ENCODE results near the gene ROR2.

ROR2 gene

DNA sequence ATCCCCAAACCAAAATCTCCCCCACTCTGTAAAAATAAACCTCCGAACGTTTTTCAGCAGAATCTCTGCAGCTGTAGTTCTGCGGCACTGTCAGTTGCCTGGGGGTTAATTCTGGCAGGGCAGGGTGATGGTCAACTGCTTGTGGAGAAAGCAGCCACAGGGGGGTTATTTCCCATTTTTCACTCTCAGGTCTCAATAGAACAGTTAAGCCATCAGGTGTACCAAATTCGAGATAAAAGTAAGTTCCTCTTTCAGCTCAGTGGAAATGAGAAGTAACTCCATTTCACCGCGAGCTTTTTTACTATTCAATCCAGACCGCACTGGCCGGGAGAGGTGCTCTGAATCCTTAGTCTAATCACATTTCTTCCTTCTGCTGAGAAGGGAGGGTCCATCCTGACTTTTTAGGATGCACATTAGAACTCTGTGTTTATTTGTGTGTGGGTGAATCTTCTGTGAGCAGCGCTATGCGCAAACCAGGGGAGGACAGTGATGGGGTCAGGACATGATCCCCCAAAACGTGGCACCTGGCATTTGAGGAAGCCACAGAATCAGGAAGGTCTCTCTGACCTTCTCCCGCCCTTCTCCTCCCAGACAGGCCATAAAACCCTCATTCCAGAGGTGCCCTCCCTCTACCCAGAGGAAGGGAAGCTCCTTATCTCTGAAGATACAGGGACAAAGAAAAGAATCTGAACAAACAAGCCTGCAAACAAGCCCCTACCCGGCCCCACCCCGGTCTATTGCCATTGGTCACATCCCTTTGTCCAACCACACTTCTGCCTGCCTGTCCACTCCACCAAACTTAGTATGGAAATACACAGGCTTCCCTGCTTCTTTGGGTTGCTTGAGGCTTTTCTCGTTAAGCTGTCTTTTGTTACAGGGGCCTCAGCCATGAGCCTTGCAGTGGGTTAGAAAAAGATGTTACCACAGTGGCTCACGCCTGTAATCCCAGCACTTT lies 229.0 kb downstream of the ROR2 start:
- no peak overlapping the region for H3K4me3 ChIP-seq (ENCODE audit: low read length)
- no peak for DNase-seq (ENCODE audit: low read depth, low spot score)
- no CpG with 5 or more reads among the region's 16 CpGs for WGBS (ENCODE audit: insufficient coverage, insufficient read length)
- no peak overlapping the region for H3K27ac ChIP-seq (ENCODE audit: low read length)
- H3K9me3 ChIP-seq (ENCODE audit: control insufficient read depth, insufficient read depth, low read length): no peaks in the 10 kb centered on the region
- H3K27me3 ChIP-seq (ENCODE audit: control insufficient read depth, insufficient read depth, low read length): no peaks in the 10 kb centered on the region
- peaks cover 2% of the 10 kb centered on the region; the same call in 1 of the 2 replicates for H3K36me3 ChIP-seq (ENCODE audit: control insufficient read depth, insufficient read depth, low read length)
- peaks cover 3% of the 10 kb centered on the region; the same call in 1 of the 2 replicates for H3K4me1 ChIP-seq (ENCODE audit: control insufficient read depth, insufficient read depth, low read length)

DNA sequence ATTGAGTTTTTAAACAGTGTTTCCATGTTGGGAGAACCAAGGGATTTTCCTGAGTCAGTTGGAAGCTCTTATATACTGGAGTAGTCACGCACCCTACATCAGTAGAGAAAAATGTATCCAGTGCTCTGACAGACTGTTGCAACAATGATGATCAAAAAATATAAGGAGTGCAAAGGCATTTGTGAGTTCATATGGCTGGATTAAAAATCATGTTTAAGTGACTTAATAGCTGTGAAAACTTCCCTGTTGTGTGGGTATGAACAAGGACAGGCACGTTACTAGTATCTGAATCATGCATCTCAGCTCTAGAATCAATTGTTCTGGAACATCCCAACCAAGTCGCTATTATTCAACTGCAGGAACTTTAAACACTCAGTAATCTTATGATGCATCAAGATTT lies 229.7 kb downstream of the ROR2 start:
- WGBS (ENCODE audit: insufficient coverage, insufficient read length): no CpG with 5 or more reads among the region's 3 CpGs
- Histone ChIP-seq H3K27ac (ENCODE audit: low read length) (no peak overlapping the region), H3K27me3 (ENCODE audit: control insufficient read depth, insufficient read depth, low read length) (no peaks in the 10 kb centered on the region), H3K36me3 (ENCODE audit: control insufficient read depth, insufficient read depth, low read length) (peaks cover 2% of the 10 kb centered on the region; the same call in 1 of the 2 replicates), H3K4me1 (ENCODE audit: control insufficient read depth, insufficient read depth, low read length) (peaks cover 3% of the 10 kb centered on the region; the same call in 1 of the 2 replicates), H3K9me3 (ENCODE audit: control insufficient read depth, insufficient read depth, low read length) (no peaks in the 10 kb centered on the region), H3K4me3 (ENCODE audit: low read length) (no peak overlapping the region)
- no peak for DNase-seq (ENCODE audit: low read depth, low spot score)

- Histone ChIP-seq H3K36me3 (ENCODE audit: control insufficient read depth, insufficient read depth, low read length) (no peaks in the 10 kb centered on the region), H3K4me1 (ENCODE audit: control insufficient read depth, insufficient read depth, low read length) (peaks cover 3% of the 10 kb centered on the region; the same call in 1 of the 2 replicates), H3K4me3 (ENCODE audit: low read length) (no peak overlapping the region), H3K9me3 (ENCODE audit: control insufficient read depth, insufficient read depth, low read length) (no peaks in the 10 kb centered on the region), H3K27ac (ENCODE audit: low read length) (no peak overlapping the region), H3K27me3 (ENCODE audit: control insufficient read depth, insufficient read depth, low read length) (no peaks in the 10 kb centered on the region)
- DNase-seq (ENCODE audit: low read depth, low spot score): no peak
- WGBS (ENCODE audit: insufficient coverage, insufficient read length): no CpG with 5 or more reads among the region's 9 CpGs
Measured at GRCh38 chr9:91718071-91718470, 232.0 kb downstream of the ROR2 start.

DNA sequence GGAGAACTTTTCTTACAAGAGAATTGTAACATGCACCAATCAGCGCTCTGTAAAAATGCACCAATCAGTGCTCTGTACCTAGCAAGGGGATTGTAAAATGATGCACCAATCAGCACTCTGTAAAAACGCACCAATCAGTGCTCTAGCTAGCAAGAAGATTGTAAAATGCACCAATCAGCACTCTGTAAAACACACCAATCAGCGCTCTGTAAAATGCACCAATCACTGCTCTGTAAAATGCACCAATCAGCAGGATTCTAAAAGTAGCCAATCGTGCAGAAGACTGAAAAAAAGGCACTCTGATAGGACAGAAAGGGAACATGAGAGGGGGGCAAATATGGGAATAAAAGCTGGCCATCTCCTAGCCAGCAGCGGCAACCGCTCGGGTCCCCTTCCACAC lies 233.2 kb downstream of the ROR2 start:
- H3K36me3 ChIP-seq (ENCODE audit: control insufficient read depth, insufficient read depth, low read length): no peaks in the 10 kb centered on the region
- H3K27me3 ChIP-seq (ENCODE audit: control insufficient read depth, insufficient read depth, low read length): no peaks in the 10 kb centered on the region
- H3K4me1 ChIP-seq (ENCODE audit: control insufficient read depth, insufficient read depth, low read length): peaks cover 3% of the 10 kb centered on the region; the same call in 1 of the 2 replicates
- no CpG with 5 or more reads among the region's 7 CpGs for WGBS (ENCODE audit: insufficient coverage, insufficient read length)
- no peak for DNase-seq (ENCODE audit: low read depth, low spot score)
- no peak overlapping the region for H3K27ac ChIP-seq (ENCODE audit: low read length)
- no peak overlapping the region for H3K4me3 ChIP-seq (ENCODE audit: low read length)
- H3K9me3 ChIP-seq (ENCODE audit: control insufficient read depth, insufficient read depth, low read length): no peaks in the 10 kb centered on the region

DNA sequence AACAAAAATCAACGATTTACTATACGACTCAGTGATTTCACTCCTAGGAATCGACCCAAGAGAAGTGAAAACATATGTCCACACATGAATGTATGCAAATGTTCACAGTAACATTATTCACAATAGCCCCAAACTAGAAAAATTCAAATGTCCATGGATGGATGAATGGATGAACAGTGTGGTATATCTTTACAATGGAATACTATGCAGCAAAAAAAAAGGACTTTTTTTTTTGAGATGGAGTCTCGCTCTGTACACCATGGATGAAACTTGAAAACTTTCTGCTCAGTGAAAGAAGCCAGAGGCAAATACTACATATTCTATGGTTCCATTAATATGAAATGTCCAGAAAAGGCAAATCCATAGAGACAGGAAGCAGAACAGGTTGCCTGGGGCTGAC lies 233.8 kb downstream of the ROR2 start:
- Histone ChIP-seq H3K27ac (ENCODE audit: low read length) (no peak overlapping the region), H3K36me3 (ENCODE audit: control insufficient read depth, insufficient read depth, low read length) (no peaks in the 10 kb centered on the region), H3K4me1 (ENCODE audit: control insufficient read depth, insufficient read depth, low read length) (peaks cover 3% of the 10 kb centered on the region; the same call in 1 of the 2 replicates), H3K9me3 (ENCODE audit: control insufficient read depth, insufficient read depth, low read length) (no peaks in the 10 kb centered on the region), H3K27me3 (ENCODE audit: control insufficient read depth, insufficient read depth, low read length) (no peaks in the 10 kb centered on the region), H3K4me3 (ENCODE audit: low read length) (no peak overlapping the region)
- no CpG with 5 or more reads among the region's 4 CpGs for WGBS (ENCODE audit: insufficient coverage, insufficient read length)
- no peak for DNase-seq (ENCODE audit: low read depth, low spot score)

- Histone ChIP-seq H3K4me3 (ENCODE audit: low read length) (no peak overlapping the region), H3K36me3 (ENCODE audit: control insufficient read depth, insufficient read depth, low read length) (no peaks in the 10 kb centered on the region), H3K27ac (ENCODE audit: low read length) (no peak overlapping the region), H3K9me3 (ENCODE audit: control insufficient read depth, insufficient read depth, low read length) (no peaks in the 10 kb centered on the region), H3K4me1 (ENCODE audit: control insufficient read depth, insufficient read depth, low read length) (no peaks in the 10 kb centered on the region), H3K27me3 (ENCODE audit: control insufficient read depth, insufficient read depth, low read length) (no peaks in the 10 kb centered on the region)
- no CpG with 5 or more reads among the region's 14 CpGs for WGBS (ENCODE audit: insufficient coverage, insufficient read length)
- DNase-seq (ENCODE audit: low read depth, low spot score): no peak
Measured at GRCh38 chr9:91714874-91715615, 235.0 kb downstream of the ROR2 start.

DNA sequence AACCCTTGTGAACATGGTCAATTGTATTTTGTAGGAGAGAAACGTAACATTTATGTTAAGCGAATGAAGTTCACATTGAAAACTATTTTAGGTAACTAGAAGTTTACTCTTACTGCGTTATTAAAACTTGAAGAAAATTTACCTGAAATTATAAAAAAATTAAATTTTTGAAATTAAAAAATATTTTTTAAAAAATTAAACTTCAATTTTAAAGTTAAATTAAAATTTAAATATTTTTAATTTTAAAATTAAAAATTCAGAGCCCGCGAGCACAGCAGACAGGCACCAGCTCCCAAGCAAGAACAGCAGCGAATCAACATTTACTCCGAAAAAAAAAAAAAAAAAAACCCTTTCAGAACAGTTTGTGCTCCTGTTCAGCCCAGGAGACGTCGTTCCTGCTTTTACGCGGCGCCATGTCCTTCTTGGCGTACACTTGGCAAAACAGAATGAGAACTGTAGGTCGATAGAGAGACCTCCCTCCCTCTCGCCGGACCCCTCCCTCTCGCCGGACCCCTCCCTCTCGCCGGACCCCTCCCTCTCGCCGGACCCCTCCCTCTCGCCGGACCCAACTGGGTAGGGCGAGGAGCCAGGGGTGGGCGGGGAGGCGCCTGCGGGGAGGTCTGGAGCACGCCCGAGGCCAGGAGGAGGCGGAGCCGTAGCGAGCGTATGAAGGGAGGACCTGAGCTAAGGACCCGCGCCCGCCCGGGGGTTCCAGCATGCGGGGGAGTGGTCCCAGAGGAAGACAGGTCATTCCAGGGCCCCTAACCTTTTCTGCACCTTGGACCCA lies 235.8 kb downstream of the ROR2 start:
- DNase-seq (ENCODE audit: low read depth, low spot score): peak; percentile 43
- no peak overlapping the region for H3K4me3 ChIP-seq (ENCODE audit: low read length)
- no CpG with 5 or more reads among the region's 39 CpGs for WGBS (ENCODE audit: insufficient coverage, insufficient read length)

GRCh38 chr9:91712811-91713210 lies 237.2 kb downstream of the ROR2 start:
- WGBS (ENCODE audit: insufficient coverage, insufficient read length): no CpG with 5 or more reads among the region's 7 CpGs
- no peak for DNase-seq (ENCODE audit: low read depth, low spot score)
- no peaks in the 10 kb centered on the region for H3K9me3 ChIP-seq (ENCODE audit: control insufficient read depth, insufficient read depth, low read length)
- H3K27me3 ChIP-seq (ENCODE audit: control insufficient read depth, insufficient read depth, low read length): no peaks in the 10 kb centered on the region
- no peak overlapping the region for H3K4me3 ChIP-seq (ENCODE audit: low read length)
- no peaks in the 10 kb centered on the region for H3K36me3 ChIP-seq (ENCODE audit: control insufficient read depth, insufficient read depth, low read length)
- H3K4me1 ChIP-seq (ENCODE audit: control insufficient read depth, insufficient read depth, low read length): no peaks in the 10 kb centered on the region
- H3K27ac ChIP-seq (ENCODE audit: low read length): no peak overlapping the region

More for the DNA sequence above, 235.8 kb downstream of the ROR2 start:
- H3K27ac ChIP-seq (ENCODE audit: low read length): no peak overlapping the region
- no peaks in the 10 kb centered on the region for H3K27me3 ChIP-seq (ENCODE audit: control insufficient read depth, insufficient read depth, low read length)
- no peaks in the 10 kb centered on the region for H3K36me3 ChIP-seq (ENCODE audit: control insufficient read depth, insufficient read depth, low read length)
- no peaks in the 10 kb centered on the region for H3K4me1 ChIP-seq (ENCODE audit: control insufficient read depth, insufficient read depth, low read length)
- H3K9me3 ChIP-seq (ENCODE audit: control insufficient read depth, insufficient read depth, low read length): no peaks in the 10 kb centered on the region

DNA sequence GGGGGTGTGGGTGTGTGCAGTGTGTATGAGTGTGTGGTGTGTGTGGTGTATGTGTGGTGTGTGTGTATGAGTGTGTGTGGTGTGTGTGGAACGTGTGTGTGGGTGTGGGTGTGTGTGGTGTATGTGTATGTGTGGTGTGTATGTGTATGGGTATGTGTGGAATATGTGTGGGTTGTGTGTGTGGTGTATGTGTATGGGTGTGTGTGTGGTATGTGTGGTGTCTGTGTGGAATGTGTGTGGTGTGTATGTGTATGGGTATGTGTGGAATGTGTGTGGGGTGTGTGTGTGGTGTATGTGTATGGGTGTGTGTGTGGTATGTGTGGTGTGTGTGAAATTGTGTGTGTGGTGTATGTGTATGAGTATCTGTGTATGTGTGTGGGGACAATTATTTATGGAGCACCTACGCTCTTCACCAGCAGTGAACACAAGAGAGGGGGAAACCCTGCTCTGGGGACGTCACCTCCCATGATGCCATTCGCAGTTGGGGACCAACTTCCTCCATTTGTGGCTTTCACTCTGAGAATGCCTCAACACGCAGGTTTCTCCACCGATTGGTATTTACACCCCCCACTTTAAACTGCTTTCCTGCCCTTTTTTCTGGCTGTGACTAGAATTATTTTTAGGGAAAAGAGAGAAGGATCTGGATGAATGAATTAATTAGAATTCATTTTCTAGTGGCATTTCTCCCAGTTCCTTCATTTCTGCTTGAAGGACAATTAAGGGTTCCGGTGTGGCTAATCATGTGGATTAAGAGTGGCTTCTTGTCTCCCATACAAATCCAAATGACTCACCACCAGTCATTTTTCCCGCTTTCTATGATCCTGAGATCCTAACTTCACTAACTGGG lies 238.1 kb downstream of the ROR2 start:
- Histone ChIP-seq H3K4me1 (ENCODE audit: control insufficient read depth, insufficient read depth, low read length) (no peaks in the 10 kb centered on the region), H3K9me3 (ENCODE audit: control insufficient read depth, insufficient read depth, low read length) (no peaks in the 10 kb centered on the region), H3K36me3 (ENCODE audit: control insufficient read depth, insufficient read depth, low read length) (no peaks in the 10 kb centered on the region), H3K4me3 (ENCODE audit: low read length) (no peak overlapping the region), H3K27ac (ENCODE audit: low read length) (no peak overlapping the region), H3K27me3 (ENCODE audit: control insufficient read depth, insufficient read depth, low read length) (no peaks in the 10 kb centered on the region)
- DNase-seq (ENCODE audit: low read depth, low spot score): no peak
- WGBS (ENCODE audit: insufficient coverage, insufficient read length): 100% methylated on average over 1 of the region's 8 CpGs

Measured in iPS DF 6.9 (cell line).